ENCODE data around the gene TMEM120A.
"Not testable (repeated sequence)": the region's sequence is repeated elsewhere in the genome, so short reads cannot be mapped to it uniquely, and the experiment has no call there.

The TMEM120A gene

GRCh38 chr7:76009672-76010600, 15.5 kb upstream of the TMEM120A start:
- Histone ChIP-seq H3K4me1 (ENCODE audit: control insufficient read depth, insufficient read depth, low read length) (no peaks in the 10 kb centered on the region), H3K4me3 (ENCODE audit: low read depth, low read length) (no peak overlapping the region)

DNA sequence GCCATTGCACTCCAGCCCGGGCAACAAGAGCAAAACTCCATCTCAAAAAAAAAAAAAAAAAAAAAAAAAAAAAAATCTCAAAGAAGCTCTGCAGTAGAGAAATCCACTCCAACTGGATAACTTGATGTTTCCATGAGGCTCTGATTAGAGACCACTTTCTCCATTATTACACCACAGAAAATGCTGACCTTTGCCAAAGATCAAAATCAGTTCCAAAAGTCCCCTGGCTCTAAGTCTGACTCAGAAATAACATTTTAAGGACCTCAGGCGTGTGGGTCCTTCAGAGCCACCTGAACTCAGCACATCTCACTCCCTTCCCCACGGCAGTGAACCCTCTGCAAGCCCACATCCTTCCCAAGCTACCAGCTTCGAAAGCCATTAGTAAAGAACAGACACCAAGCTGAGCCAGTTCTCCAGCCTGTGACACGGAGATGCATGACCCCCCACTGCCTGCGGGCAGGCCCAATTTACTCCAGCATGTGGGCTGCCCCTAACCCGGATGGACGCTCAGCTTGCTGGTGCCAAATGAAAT, 13.8 kb upstream of the TMEM120A start:
- Histone ChIP-seq H3K9ac (ENCODE audit: low read depth, low read length) (no peak overlapping the region), H3K36me3 (ENCODE audit: control insufficient read depth, insufficient read depth, low read length) (peaks cover 3% of the 10 kb centered on the region), H3K4me3 (ENCODE audit: low read depth, low read length) (no peak overlapping the region), H3K4me1 (ENCODE audit: control insufficient read depth, insufficient read depth, low read length) (no peaks in the 10 kb centered on the region), H3K27me3 (ENCODE audit: control insufficient read depth, insufficient read depth, low read length) (no peaks in the 10 kb centered on the region), H3K9me3 (ENCODE audit: control insufficient read depth, insufficient read depth, low read length) (no peaks in the 10 kb centered on the region)

More at GRCh38 chr7:76009672-76010600, 15.5 kb upstream of the TMEM120A start:
- H3K9me3 ChIP-seq (ENCODE audit: control insufficient read depth, insufficient read depth, low read length): no peaks in the 10 kb centered on the region
- peaks cover 5% of the 10 kb centered on the region for H3K36me3 ChIP-seq (ENCODE audit: control insufficient read depth, insufficient read depth, low read length)
- no peaks in the 10 kb centered on the region for H3K27me3 ChIP-seq (ENCODE audit: control insufficient read depth, insufficient read depth, low read length)
- H3K9ac ChIP-seq (ENCODE audit: low read depth, low read length): no peak overlapping the region

GRCh38 chr7:76005004-76005403, 10.6 kb upstream of the TMEM120A start:
- not testable (repeated sequence) for H3K4me1 ChIP-seq (ENCODE audit: control insufficient read depth, insufficient read depth, low read length); H3K9me3 ChIP-seq (ENCODE audit: control insufficient read depth, insufficient read depth, low read length); H3K27me3 ChIP-seq (ENCODE audit: control insufficient read depth, insufficient read depth, low read length); H3K9ac ChIP-seq (ENCODE audit: low read depth, low read length); H3K36me3 ChIP-seq (ENCODE audit: control insufficient read depth, insufficient read depth, low read length); H3K4me3 ChIP-seq (ENCODE audit: low read depth, low read length)

DNA sequence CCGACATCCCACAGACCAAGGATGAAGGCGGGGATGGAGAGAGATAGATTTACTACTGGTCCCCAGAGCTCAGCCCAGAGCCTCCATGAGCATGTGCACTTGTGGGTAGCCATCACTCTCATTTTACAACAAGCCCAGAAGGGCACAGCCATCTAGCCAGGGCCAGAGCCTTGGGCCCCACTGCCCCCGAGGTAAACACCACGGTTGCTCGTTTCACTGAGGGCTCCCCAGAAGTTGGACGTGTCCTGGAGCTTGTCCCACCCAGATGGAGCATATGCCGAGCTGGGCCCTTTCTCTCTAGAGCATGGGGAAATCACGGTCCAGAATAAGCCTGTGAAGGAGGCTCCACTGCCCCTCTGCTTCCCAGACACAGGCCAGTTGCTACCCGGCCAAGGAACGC, 9.0 kb upstream of the TMEM120A start:
- Histone ChIP-seq H3K9me3 (ENCODE audit: control insufficient read depth, insufficient read depth, low read length) (no peaks in the 10 kb centered on the region), H3K4me3 (ENCODE audit: low read depth, low read length) (no peak overlapping the region), H3K4me1 (ENCODE audit: control insufficient read depth, insufficient read depth, low read length) (no peaks in the 10 kb centered on the region), H3K36me3 (ENCODE audit: control insufficient read depth, insufficient read depth, low read length) (peaks cover 3% of the 10 kb centered on the region), H3K9ac (ENCODE audit: low read depth, low read length) (no peak overlapping the region), H3K27me3 (ENCODE audit: control insufficient read depth, insufficient read depth, low read length) (no peaks in the 10 kb centered on the region)

DNA sequence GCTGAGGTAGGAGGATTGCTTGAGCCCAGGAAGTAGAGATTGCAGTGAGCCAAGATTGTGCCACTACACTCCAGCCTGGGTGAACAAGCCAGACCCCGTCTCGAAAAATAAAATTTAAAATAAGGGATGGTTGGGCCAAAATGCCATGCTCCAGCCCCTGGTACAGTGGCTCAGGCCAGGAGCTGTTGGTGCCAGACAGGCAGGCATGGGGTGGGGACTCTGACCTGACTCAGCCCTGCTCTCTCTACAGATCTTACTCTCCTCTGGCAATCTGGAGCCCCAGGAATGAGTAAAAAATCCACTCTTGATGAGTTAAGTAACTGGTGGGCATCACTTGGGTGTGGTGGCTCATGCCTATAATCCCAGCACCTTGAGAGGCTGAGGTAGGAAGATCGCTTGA, 8.4 kb upstream of the TMEM120A start:
- Histone ChIP-seq H3K9ac (ENCODE audit: low read depth, low read length) (no peak overlapping the region), H3K27me3 (ENCODE audit: control insufficient read depth, insufficient read depth, low read length) (no peaks in the 10 kb centered on the region), H3K4me3 (ENCODE audit: low read depth, low read length) (no peak overlapping the region), H3K9me3 (ENCODE audit: control insufficient read depth, insufficient read depth, low read length) (no peaks in the 10 kb centered on the region), H3K4me1 (ENCODE audit: control insufficient read depth, insufficient read depth, low read length) (no peaks in the 10 kb centered on the region), H3K36me3 (ENCODE audit: control insufficient read depth, insufficient read depth, low read length) (peaks cover 3% of the 10 kb centered on the region)

GRCh38 chr7:76002139-76002538, 7.7 kb upstream of the TMEM120A start:
- Histone ChIP-seq H3K9ac (ENCODE audit: low read depth, low read length) (no peak overlapping the region), H3K27me3 (ENCODE audit: control insufficient read depth, insufficient read depth, low read length) (no peaks in the 10 kb centered on the region), H3K36me3 (ENCODE audit: control insufficient read depth, insufficient read depth, low read length) (peaks cover 3% of the 10 kb centered on the region), H3K4me3 (ENCODE audit: low read depth, low read length) (no peak overlapping the region), H3K9me3 (ENCODE audit: control insufficient read depth, insufficient read depth, low read length) (no peaks in the 10 kb centered on the region), H3K4me1 (ENCODE audit: control insufficient read depth, insufficient read depth, low read length) (no peaks in the 10 kb centered on the region)

- Histone ChIP-seq H3K9me3 (ENCODE audit: control insufficient read depth, insufficient read depth, low read length) (no peaks in the 10 kb centered on the region), H3K4me1 (ENCODE audit: control insufficient read depth, insufficient read depth, low read length) (no peaks in the 10 kb centered on the region), H3K4me3 (ENCODE audit: low read depth, low read length) (no peak overlapping the region), H3K9ac (ENCODE audit: low read depth, low read length) (no peak overlapping the region), H3K36me3 (ENCODE audit: control insufficient read depth, insufficient read depth, low read length) (peaks cover 9% of the 10 kb centered on the region), H3K27me3 (ENCODE audit: control insufficient read depth, insufficient read depth, low read length) (no peaks in the 10 kb centered on the region)
Measured at GRCh38 chr7:76000566-76000965, 6.2 kb upstream of the TMEM120A start.

DNA sequence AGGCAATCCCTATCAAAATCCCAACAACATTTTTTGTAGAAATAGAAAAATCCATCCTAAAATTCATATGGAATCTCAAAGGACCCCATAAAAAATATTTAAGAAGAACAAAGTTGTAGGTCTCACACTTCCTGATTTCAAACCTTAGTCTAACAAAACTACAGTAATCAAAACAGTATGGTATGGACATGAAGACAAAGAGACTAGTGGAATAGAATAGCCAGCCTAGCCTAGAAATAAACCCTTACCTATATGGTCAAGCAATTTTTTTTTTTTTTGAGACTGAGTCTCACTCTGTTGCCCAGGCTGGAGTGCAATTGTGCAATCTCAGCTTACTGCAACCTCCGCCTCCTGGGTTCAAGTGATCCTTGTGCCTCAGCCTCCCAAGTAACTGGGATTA, 3.6 kb upstream of the TMEM120A start:
- no peaks in the 10 kb centered on the region for H3K9me3 ChIP-seq (ENCODE audit: control insufficient read depth, insufficient read depth, low read length)
- no peaks in the 10 kb centered on the region for H3K4me1 ChIP-seq (ENCODE audit: control insufficient read depth, insufficient read depth, low read length)
- no peak overlapping the region for H3K9ac ChIP-seq (ENCODE audit: low read depth, low read length)
- H3K36me3 ChIP-seq (ENCODE audit: control insufficient read depth, insufficient read depth, low read length): peaks cover 6% of the 10 kb centered on the region
- no peaks in the 10 kb centered on the region for H3K27me3 ChIP-seq (ENCODE audit: control insufficient read depth, insufficient read depth, low read length)
- H3K4me3 ChIP-seq (ENCODE audit: low read depth, low read length): no peak overlapping the region

DNA sequence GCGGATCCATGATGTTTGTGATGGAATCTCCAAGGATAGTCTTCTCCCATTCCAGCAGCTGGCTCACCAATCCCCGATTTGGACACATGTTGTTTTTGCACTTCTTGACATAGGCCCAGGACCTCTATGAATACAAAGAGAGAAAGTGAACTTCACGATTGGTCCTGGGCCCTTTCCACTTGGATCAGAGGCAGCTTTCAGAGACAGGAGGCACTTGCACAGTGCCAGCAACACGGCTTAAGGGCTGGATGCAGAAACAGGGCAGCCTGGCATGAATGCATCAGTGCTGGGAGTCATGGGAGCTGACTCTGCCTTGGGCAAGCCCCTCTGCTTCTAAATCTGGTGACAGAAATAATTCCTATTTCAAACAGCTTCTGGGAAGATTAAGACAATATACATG, 2.1 kb upstream of the TMEM120A start:
- H3K27me3 ChIP-seq (ENCODE audit: control insufficient read depth, insufficient read depth, low read length): no peaks in the 10 kb centered on the region
- H3K4me1 ChIP-seq (ENCODE audit: control insufficient read depth, insufficient read depth, low read length): no peaks in the 10 kb centered on the region
- H3K4me3 ChIP-seq (ENCODE audit: low read depth, low read length): no peak overlapping the region
- H3K36me3 ChIP-seq (ENCODE audit: control insufficient read depth, insufficient read depth, low read length): peaks cover 6% of the 10 kb centered on the region
- no peaks in the 10 kb centered on the region for H3K9me3 ChIP-seq (ENCODE audit: control insufficient read depth, insufficient read depth, low read length)
- H3K9ac ChIP-seq (ENCODE audit: low read depth, low read length): no peak overlapping the region

DNA sequence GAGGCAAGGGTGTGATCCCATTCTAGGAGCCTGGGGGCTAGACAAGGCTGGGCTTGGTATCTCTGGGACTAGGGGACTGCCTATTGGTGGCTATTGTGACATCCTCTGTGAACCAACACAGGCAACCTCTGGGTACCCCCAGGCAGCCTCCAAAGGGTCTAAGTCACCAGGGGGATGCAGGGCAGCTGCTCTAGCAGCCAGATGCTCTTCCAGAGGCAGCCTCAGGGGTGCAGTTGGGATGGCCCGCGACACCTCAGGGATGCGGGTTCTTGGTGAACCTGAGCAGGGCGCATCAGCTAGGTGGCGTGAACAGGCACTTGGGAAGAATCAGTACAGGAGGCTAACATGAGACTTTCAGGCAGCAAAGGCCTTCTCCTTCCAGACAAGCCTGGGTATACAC, 1.6 kb upstream of the TMEM120A start:
- Histone ChIP-seq H3K4me3 (ENCODE audit: low read depth, low read length) (no peak overlapping the region), H3K27me3 (ENCODE audit: control insufficient read depth, insufficient read depth, low read length) (no peaks in the 10 kb centered on the region), H3K9ac (ENCODE audit: low read depth, low read length) (no peak overlapping the region)

GRCh38 chr7:75995052-75995471, 667 bp upstream of the TMEM120A start:
- Histone ChIP-seq H3K9me3 (ENCODE audit: control insufficient read depth, insufficient read depth, low read length) (no peaks in the 10 kb centered on the region), H3K4me3 (ENCODE audit: low read depth, low read length) (peak overlapping the region; percentile 65), H3K9ac (ENCODE audit: low read depth, low read length) (no peak overlapping the region), H3K36me3 (ENCODE audit: control insufficient read depth, insufficient read depth, low read length) (peaks cover 6% of the 10 kb centered on the region), H3K4me1 (ENCODE audit: control insufficient read depth, insufficient read depth, low read length) (no peaks in the 10 kb centered on the region), H3K27me3 (ENCODE audit: control insufficient read depth, insufficient read depth, low read length) (no peaks in the 10 kb centered on the region)

More for the DNA sequence above, 1.6 kb upstream of the TMEM120A start:
- no peaks in the 10 kb centered on the region for H3K9me3 ChIP-seq (ENCODE audit: control insufficient read depth, insufficient read depth, low read length)
- no peaks in the 10 kb centered on the region for H3K4me1 ChIP-seq (ENCODE audit: control insufficient read depth, insufficient read depth, low read length)
- peaks cover 6% of the 10 kb centered on the region for H3K36me3 ChIP-seq (ENCODE audit: control insufficient read depth, insufficient read depth, low read length)
